Cardiac fibroblast (primary cell): Measurements from ENCODE around the gene IRAG1.

ENCODE experiments used
- DNase-seq, 2 donors: peaks; one replicate each; pipeline versions ENCODE4 v3.0.0 to v3.0.0-alpha.2; 2010; ENCODE audit warnings: low read depth in 2 of 2
- H3K4me3 ChIP-seq, 2 donors: replicated peaks in 1 of 2; 1 replicate in 1 of 2; 2 replicates in 1 of 2; pipeline ENCODE4 v1.5.1; 2011; ENCODE audit warnings: low read depth in 2 of 2, low read length in 2 of 2, mild to moderate bottlenecking in 2 of 2, moderate library complexity in 1 of 2
- TF ChIP-seq, protein P1 (sequence below): IDR thresholded peaks from one replicate; pipeline ENCODE4 v1.5.1; 2011; ENCODE audit warnings: low read depth, mild to moderate bottlenecking, low read length, inconsistent platforms

Gene IRAG1

DNA sequence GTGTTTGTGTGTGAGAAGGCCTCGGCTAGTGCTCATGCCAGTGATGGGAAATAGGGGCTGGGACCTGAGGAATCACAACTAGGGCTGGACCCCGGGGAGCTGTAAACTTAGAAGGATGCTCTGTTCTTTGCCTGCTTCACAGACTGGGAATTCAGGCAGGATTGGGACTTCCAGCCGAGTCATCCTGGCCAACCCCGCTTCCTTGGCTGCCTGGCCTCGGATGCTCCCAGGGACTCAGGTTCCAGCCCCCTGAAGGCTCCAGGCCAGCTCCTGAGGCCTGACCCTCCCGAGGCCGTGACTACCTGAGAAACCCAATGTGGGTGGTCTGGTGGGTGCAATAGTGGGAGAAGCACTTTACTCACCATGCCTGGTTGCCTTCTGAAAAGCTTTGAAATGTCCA is 44.7 kb downstream of the IRAG1 start:
- no peak overlapping the region for H3K4me3 ChIP-seq
- DNase-seq: no peak
- TF ChIP-seq, protein P1, sequence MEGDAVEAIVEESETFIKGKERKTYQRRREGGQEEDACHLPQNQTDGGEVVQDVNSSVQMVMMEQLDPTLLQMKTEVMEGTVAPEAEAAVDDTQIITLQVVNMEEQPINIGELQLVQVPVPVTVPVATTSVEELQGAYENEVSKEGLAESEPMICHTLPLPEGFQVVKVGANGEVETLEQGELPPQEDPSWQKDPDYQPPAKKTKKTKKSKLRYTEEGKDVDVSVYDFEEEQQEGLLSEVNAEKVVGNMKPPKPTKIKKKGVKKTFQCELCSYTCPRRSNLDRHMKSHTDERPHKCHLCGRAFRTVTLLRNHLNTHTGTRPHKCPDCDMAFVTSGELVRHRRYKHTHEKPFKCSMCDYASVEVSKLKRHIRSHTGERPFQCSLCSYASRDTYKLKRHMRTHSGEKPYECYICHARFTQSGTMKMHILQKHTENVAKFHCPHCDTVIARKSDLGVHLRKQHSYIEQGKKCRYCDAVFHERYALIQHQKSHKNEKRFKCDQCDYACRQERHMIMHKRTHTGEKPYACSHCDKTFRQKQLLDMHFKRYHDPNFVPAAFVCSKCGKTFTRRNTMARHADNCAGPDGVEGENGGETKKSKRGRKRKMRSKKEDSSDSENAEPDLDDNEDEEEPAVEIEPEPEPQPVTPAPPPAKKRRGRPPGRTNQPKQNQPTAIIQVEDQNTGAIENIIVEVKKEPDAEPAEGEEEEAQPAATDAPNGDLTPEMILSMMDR: no peak

DNA sequence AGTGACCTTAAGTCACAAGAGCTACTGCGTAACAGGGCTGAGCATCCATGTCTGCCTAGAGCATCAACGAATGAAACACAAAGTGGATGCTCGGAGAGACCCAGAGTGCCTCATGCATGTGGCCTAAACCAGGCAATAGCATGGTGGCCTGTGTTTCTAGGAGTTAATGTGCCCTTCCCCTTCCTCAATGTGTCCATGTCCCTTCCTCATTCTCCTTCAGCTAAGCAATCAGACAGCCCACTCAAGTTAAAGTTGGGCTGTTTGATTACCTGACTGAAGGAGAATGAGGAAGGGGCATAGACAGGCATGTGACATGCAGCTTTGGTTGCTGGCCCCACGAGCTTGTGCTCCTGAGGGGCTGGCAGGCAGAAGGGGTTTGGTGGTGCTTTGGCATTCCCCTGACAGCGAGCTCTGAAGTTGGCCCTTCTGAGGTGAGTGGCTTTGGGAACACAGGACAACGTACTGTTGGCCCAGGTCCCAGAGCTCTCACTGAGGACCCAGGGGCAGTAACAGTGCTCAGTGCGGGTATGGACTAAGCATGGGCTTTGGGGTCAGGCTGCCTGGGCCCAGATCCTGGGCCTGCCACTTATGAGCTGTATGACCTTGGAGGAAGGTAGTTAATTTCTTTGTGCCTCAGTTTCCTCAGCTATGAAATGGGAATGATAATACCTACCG is 46.7 kb downstream of the IRAG1 start:
- DNase-seq: no peak
- H3K4me3 ChIP-seq: no peak overlapping the region
- TF ChIP-seq, protein P1: no peak

- H3K4me3 ChIP-seq: no peak overlapping the region
- peak; percentile 13 to 43 for DNase-seq
These were observed 47.5 kb downstream of the IRAG1 start for GRCh38 chr11:10646005-10646404.

GRCh38 chr11:10645212-10645795 is 48.3 kb downstream of the IRAG1 start:
- no peak overlapping the region for H3K4me3 ChIP-seq
- TF ChIP-seq, protein P1: no peak
- no peak for DNase-seq

More at GRCh38 chr11:10646005-10646404, 47.5 kb downstream of the IRAG1 start:
- TF ChIP-seq, protein P1: no peak
